IMR-90 (cell line): Measurements from ENCODE around the gene CC2D2A. TPM values are rescaled to one million over a fixed set of nuclear protein-coding genes. Genes with fewer than 3 reads are reported as not detected.

Experiments
- ATAC-seq: fragments of 200-7000 bp; cut with Tn5 transposase; 2 replicates; pipeline ENCODE4 v1.9.1; 2020; ENCODE audit warnings: low read depth, mild to moderate bottlenecking, moderate library complexity
- BruUV-seq: library from RNA; stranded (reverse); fragments of 400-500 nt; replicated peaks from 2 replicates; lab custom pipeline; 2021; lab: Mats Ljungman, UMichigan
- CTCF ChIA-PET: fragments of 300-600 bp; formaldehyde crosslinking; extraction: SDS; loops from one replicate; lab custom pipeline; 2021; ENCODE audit warnings: antibody characterized with exemption; lab: Yijun Ruan, JAX
- POLR2A ChIA-PET: fragments of 300-600 bp; sonication (Branson Sonifier 250); formaldehyde crosslinking; loops from one replicate; lab custom pipeline; 2022; ENCODE audit warnings: antibody characterized with exemption; ENCODE audit not compliant: unreplicated experiment; lab: Charles Lee
- DNase-seq: peaks from one replicate; pipeline ENCODE4 v3.0.0; 2013
- H2AFZ ChIP-seq: replicated peaks from 2 replicates; pipeline ENCODE3; 2013; ENCODE audit warnings: low read length, mild to moderate bottlenecking; ENCODE audit not compliant: poor library complexity
- H2AK5ac ChIP-seq: 2 replicates; pipeline ENCODE4 v1.6.1; 2013; ENCODE audit warnings: low read depth, low read length, inconsistent platforms
- H2AK9ac ChIP-seq: replicated peaks from 2 replicates; pipeline ENCODE3; 2013; ENCODE audit warnings: mild to moderate bottlenecking, low read depth, low read length, moderate library complexity; ENCODE audit not compliant: poor library complexity
- H2BK120ac ChIP-seq: 2 replicates; pipeline ENCODE4 v1.6.1; 2013; ENCODE audit warnings: low read depth, low read length, inconsistent platforms
- H2BK15ac ChIP-seq: 3 replicates; pipeline ENCODE4 v1.6.1; 2013; ENCODE audit warnings: low read depth, low read length, inconsistent platforms
- H2BK20ac ChIP-seq: 2 replicates; pipeline ENCODE4 v1.6.1; 2013; ENCODE audit warnings: low read depth, mild to moderate bottlenecking, inconsistent platforms, low read length, moderate library complexity
- H2BK5ac ChIP-seq: 2 replicates; pipeline ENCODE4 v1.6.1; 2013; ENCODE audit warnings: mild to moderate bottlenecking, low read depth, low read length, inconsistent platforms; ENCODE audit not compliant: poor library complexity, severe bottlenecking
- H3K14ac ChIP-seq: replicated peaks from 2 replicates; pipeline ENCODE4 v1.6.1; 2013; ENCODE audit warnings: low read depth, low read length, inconsistent platforms
- H3K18ac ChIP-seq: 2 replicates; pipeline ENCODE4 v1.6.1; 2013; ENCODE audit warnings: low read depth, low read length, control low read depth
- H3K23ac ChIP-seq: 2 replicates; pipeline ENCODE4 v1.6.1; 2013; ENCODE audit warnings: low read depth, low read length, inconsistent platforms
- H3K27ac ChIP-seq: 2 replicates; pipeline ENCODE4 v1.5.1; 2013; ENCODE audit warnings: mild to moderate bottlenecking, control low read depth, low read length; ENCODE audit not compliant: insufficient read depth
- H3K27me3 ChIP-seq: 2 replicates; pipeline ENCODE4 v1.6.1; 2013; ENCODE audit warnings: low read length; ENCODE audit not compliant: control insufficient read depth, insufficient read depth
- H3K36me3 ChIP-seq: 2 replicates; pipeline ENCODE4 v1.6.1; 2013; ENCODE audit warnings: low read length, mixed read lengths; ENCODE audit not compliant: control insufficient read depth, insufficient read depth
- H3K4ac ChIP-seq: 2 replicates; pipeline ENCODE4 v1.6.1; 2013; ENCODE audit warnings: low read depth, low read length, inconsistent platforms
- H3K4me1 ChIP-seq: 2 replicates; pipeline ENCODE4 v1.6.1; 2013; ENCODE audit warnings: low read length, mixed read lengths; ENCODE audit not compliant: control insufficient read depth, insufficient read depth
- H3K4me2 ChIP-seq: 2 replicates; pipeline ENCODE4 v1.6.1; 2013; ENCODE audit warnings: low read depth, mild to moderate bottlenecking, control low read depth, low read length, moderate library complexity
- H3K4me3 ChIP-seq: 2 replicates; pipeline ENCODE4 v1.5.1; 2013; ENCODE audit warnings: low read depth, mild to moderate bottlenecking, control low read depth, low read length, moderate library complexity; ENCODE audit not compliant: insufficient read depth
- H3K56ac ChIP-seq: 2 replicates; pipeline ENCODE4 v1.6.1; 2013; ENCODE audit warnings: low read length, inconsistent platforms; ENCODE audit not compliant: insufficient read depth; ENCODE audit errors: extremely low read depth
- H3K79me1 ChIP-seq, 2 experiments: 2 replicates each; pipeline ENCODE4 v1.6.1; 2013; ENCODE audit warnings: low read length in 2 of 2, inconsistent platforms in 1 of 2, low read depth in 1 of 2
- H3K9ac ChIP-seq: 2 replicates; pipeline ENCODE4 v1.6.1; 2013; ENCODE audit warnings: low read depth, low read length, control low read depth
- H3K9me1 ChIP-seq: 2 replicates; pipeline ENCODE4 v1.6.1; 2013; ENCODE audit warnings: low read length, inconsistent platforms; ENCODE audit not compliant: insufficient read depth
- H3K9me3 ChIP-seq: 2 replicates; pipeline ENCODE4 v1.6.1; 2013; ENCODE audit warnings: low read length; ENCODE audit not compliant: control insufficient read depth, insufficient read depth
- H4K20me1 ChIP-seq: 2 replicates; pipeline ENCODE4 v1.6.1; 2013; ENCODE audit warnings: low read length, inconsistent platforms; ENCODE audit not compliant: insufficient read depth
- H4K5ac ChIP-seq: 2 replicates; pipeline ENCODE4 v1.6.1; 2013; ENCODE audit warnings: mild to moderate bottlenecking, low read depth, low read length, control low read depth
- H4K8ac ChIP-seq, 2 experiments: 2 replicates each; pipeline ENCODE4 v1.6.1; 2013; ENCODE audit warnings: low read depth in 2 of 2, low read length in 2 of 2, control low read depth in 1 of 2, inconsistent platforms in 1 of 2
- H4K91ac ChIP-seq: 2 replicates; pipeline ENCODE4 v1.6.1; 2013; ENCODE audit warnings: low read depth, low read length, inconsistent platforms; ENCODE audit not compliant: insufficient read depth
- MAFK ChIP-seq: IDR thresholded peaks from 2 replicates; pipeline ENCODE4 v1.6.1; 2012; ENCODE audit warnings: low read depth, low read length, improper control_type of control experiment
- MXI1 ChIP-seq: IDR thresholded peaks from 2 replicates; pipeline ENCODE4 v1.6.1; 2012; ENCODE audit warnings: low read depth, mild to moderate bottlenecking, low read length, moderate library complexity, borderline replicate concordance
- RAD21 ChIP-seq: IDR thresholded peaks from 2 replicates; pipeline ENCODE4 v1.6.1; 2012; ENCODE audit warnings: low read length, improper control_type of control experiment
- RCOR1 ChIP-seq: IDR thresholded peaks from 2 replicates; pipeline ENCODE4 v1.6.1; 2012; ENCODE audit warnings: mild to moderate bottlenecking, low read length, improper control_type of control experiment; ENCODE audit not compliant: insufficient replicate concordance
- WGBS, 2 experiments: methylation state at CpG; one replicate each; pipeline versions ENCODE4 v1.1.5 to v1.1.7; 2013; ENCODE audit warnings: missing lambda C conversion rate in 2 of 2; ENCODE audit not compliant: insufficient read length in 1 of 2; ENCODE audit errors: extremely low coverage in 2 of 2; 5-methylcytosine and 5-hydroxymethylcytosine counted together
- dilution Hi-C: fragments of 300-500 bp; cut with HindIII; formaldehyde crosslinking; loops from one replicate; pipeline ENCODE4 v1.14.3; 2018; ENCODE audit warnings: low sequenced_read_pairs; ENCODE audit not compliant: unreplicated experiment
- in situ Hi-C: fragments of 300-500 bp; cut with MboI; formaldehyde crosslinking; loops from 3 replicates; pipeline ENCODE4 v1.14.3; 2019; ENCODE audit warnings: low sequenced_read_pairs, inconsistent platforms, mixed read lengths
- intact Hi-C: fragments of 100-400 bp; cut with micrococcal nuclease; formaldehyde crosslinking; loops from 2 replicates; pipeline ENCODE4 v1.10.0; 2022
- polyA plus RNA-seq, 3 experiments: library from polyadenylated mRNA; depleted of rRNA; stranded (reverse); fragments of >200 nt; gene quantifications; 2 replicates each; pipeline ENCODE4 v1.2.3, GENCODE V29; 2012; ENCODE audit warnings: low replicate concordance in 1 of 3
- total RNA-seq: library from RNA; depleted of rRNA; stranded (reverse); fragments of >200 nt; gene quantifications from 2 replicates; pipeline ENCODE4 v1.2.3, GENCODE V29; 2012
- TF ChIP-seq, protein P1 (sequence below): fragments of 150-350 bp; IDR thresholded peaks from 2 replicates; pipeline ENCODE4 v1.6.1; 2017; ENCODE audit warnings: mild to moderate bottlenecking, antibody characterized with exemption, low read length, low read depth

The CC2D2A gene
- total and polyA plus RNA-seq, 2 of the 4 experiments (the other 2 are of a cell fraction) = 20.8 to 26.3 TPM

DNA sequence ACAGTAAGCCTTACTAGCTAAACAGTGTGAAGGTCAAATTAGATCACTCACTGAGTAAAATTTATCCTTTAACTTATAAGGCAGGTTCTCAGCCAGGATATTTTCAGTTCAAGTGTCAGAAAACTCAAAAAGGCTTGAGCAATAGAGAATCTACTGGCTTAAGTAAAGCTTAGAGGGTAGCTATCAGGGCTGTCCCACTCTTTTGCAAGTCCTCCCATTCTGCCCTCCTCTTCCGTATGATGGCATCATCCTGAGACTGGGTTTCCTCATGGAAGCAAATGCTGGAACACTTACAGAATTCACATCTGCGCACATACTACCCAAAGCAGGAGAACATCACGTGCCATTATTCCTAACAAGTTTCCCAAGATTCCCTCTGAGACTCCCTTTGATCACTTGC is 130.5 kb downstream of the CC2D2A start:
- Histone ChIP-seq H3K56ac (no peak overlapping the region), H3K36me3 (peaks cover 12% of the 10 kb centered on the region), H2BK5ac (no peak overlapping the region), H2BK120ac (no peak overlapping the region), H3K4ac (no peak overlapping the region), H3K18ac (no peak overlapping the region), H2AK9ac (no peak overlapping the region), H4K5ac (no peak overlapping the region), H2BK20ac (no peak overlapping the region), H2AK5ac (no peak overlapping the region), H3K9me1 (peaks cover 3% of the 10 kb centered on the region; the same call in 1 of the 2 replicates), H3K27me3 (no peaks in the 10 kb centered on the region), H2BK15ac (no peak overlapping the region), H3K27ac (no peak overlapping the region), H3K79me1 (peaks cover 0 to 4% of the 10 kb centered on the region in 2 experiments; a peak in 2 of 4 replicates), H4K8ac (no peak overlapping the region), H2AFZ (no peak overlapping the region), H3K14ac (no peak overlapping the region), H3K23ac (no peak overlapping the region), H3K9ac (no peak overlapping the region), H3K4me1 (peaks cover 2% of the 10 kb centered on the region; the same call in 1 of the 2 replicates), H3K4me2 (no peak overlapping the region), H3K9me3 (no peaks in the 10 kb centered on the region; the same call in 1 of the 2 replicates), H4K91ac (no peak overlapping the region), H3K4me3 (no peak overlapping the region), H4K20me1 (peaks cover 4% of the 10 kb centered on the region; the same call in 1 of the 2 replicates)
- in situ Hi-C loops (no loop called here), dilution Hi-C loops (no loop called here), intact Hi-C loops (no loop called here)
- ATAC-seq = no peak
- BruUV-seq = no TSS peak
- CTCF ChIA-PET = interaction anchor here (0.8 kb wide), 1 partner anchor 12 kb away, joined by 3 read pairs; no protein-coding TSS in a partner anchor
- no peak for DNase-seq
- no peak for TF ChIP-seq RAD21
- no peak for TF ChIP-seq RCOR1
- TF ChIP-seq MXI1 = no peak
- TF ChIP-seq, protein P1, sequence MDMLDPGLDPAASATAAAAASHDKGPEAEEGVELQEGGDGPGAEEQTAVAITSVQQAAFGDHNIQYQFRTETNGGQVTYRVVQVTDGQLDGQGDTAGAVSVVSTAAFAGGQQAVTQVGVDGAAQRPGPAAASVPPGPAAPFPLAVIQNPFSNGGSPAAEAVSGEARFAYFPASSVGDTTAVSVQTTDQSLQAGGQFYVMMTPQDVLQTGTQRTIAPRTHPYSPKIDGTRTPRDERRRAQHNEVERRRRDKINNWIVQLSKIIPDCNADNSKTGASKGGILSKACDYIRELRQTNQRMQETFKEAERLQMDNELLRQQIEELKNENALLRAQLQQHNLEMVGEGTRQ = no peak
- TF ChIP-seq MAFK = no peak
- 100% methylated on average over 1 of the region's 3 CpGs; no CpG with 5 or more reads in 1 of the 2 experiments for WGBS, 2 experiments
- POLR2A ChIA-PET = no interaction called here
